Measurements from ENCODE around the gene TMEM145. TPM values are rescaled to one million over a fixed set of nuclear protein-coding genes. Genes with fewer than 3 reads are reported as not detected.

The TMEM145 gene
- total and polyA plus RNA-seq, 9 of the 15 experiments (the other 6 are each of a cell fraction or from before 2014, with no cell fraction given): 0.80 to 5.5 (median 1.9) TPM; not detected in 3

- H3K9ac ChIP-seq (ENCODE audit: insufficient read depth in 1 of 2, low read depth in 2 of 2, low read length in 2 of 2): peak overlapping the region in 1 of 2 experiments; percentile 72; a peak in 2 of 4 replicates
- H3K4me2 ChIP-seq (ENCODE audit: insufficient read depth, low read length): no peak overlapping the region
- H3K9me1 ChIP-seq (ENCODE audit: control insufficient read depth, insufficient read depth, low read length): peaks cover 3% of the 10 kb centered on the region
- no TSS peak for BruUV-seq (replicated peaks)
- no peaks in the 10 kb centered on the region for H4K20me1 ChIP-seq (replicated peaks; ENCODE audit: control insufficient read depth, insufficient read depth, low read length)
- intact Hi-C loops (cut with micrococcal nuclease): no loop called here
- H3K27me3 ChIP-seq (ENCODE audit: control insufficient read depth in 2 of 2, insufficient read depth in 2 of 2, low read length in 2 of 2): no peaks in the 10 kb centered on the region
- peaks cover 15% of the 10 kb centered on the region; the same call in 2 of the 3 replicates for H3K36me3 ChIP-seq (ENCODE audit: control insufficient read depth, insufficient read depth, low read length)
- no peaks in the 10 kb centered on the region for H3K79me2 ChIP-seq (ENCODE audit: control insufficient read depth, insufficient read depth, low read length)
- FAIRE-seq (no peak), DNase-seq (ENCODE audit: extremely low read depth in 1 of 4, low spot score in 3 of 4) (no peak), ATAC-seq (no peak)
- H3K27ac ChIP-seq (ENCODE audit: extremely low read depth, low read depth, low read length): no peak overlapping the region
- WGBS (ENCODE audit: insufficient coverage, low coverage, missing lambda C conversion rate): 45% methylated on average over 7 of the region's 13 CpGs
- H2AFZ ChIP-seq (ENCODE audit: low read depth, low read length): no peak overlapping the region
- peaks cover 0 to 17% of the 10 kb centered on the region in 2 experiments; a peak in 2 of 5 replicates for H3K4me1 ChIP-seq (replicated peaks in 1 of 2; ENCODE audit: control insufficient read depth in 2 of 2, insufficient read depth in 2 of 2, low read length in 2 of 2)
- in situ Hi-C loops (cut with MboI): no loop called here
- no peak overlapping the region for H3K4me3 ChIP-seq
- TF ChIP-seq FUS (optimal IDR thresholded peaks at IDR 0.05; ENCODE audit: low read depth, low read length) (no peak), ZFP30 (CRISPR knock-in tag; IDR thresholded peaks at IDR 0.05; ENCODE audit: borderline replicate concordance) (no peak), RERE (CRISPR knock-in tag; IDR thresholded peaks at IDR 0.05; ENCODE audit: borderline replicate concordance) (no peak), ATF6 (CRISPR knock-in tag; IDR thresholded peaks at IDR 0.05) (no peak), ZNF277 (CRISPR knock-in tag; IDR thresholded peaks at IDR 0.05; ENCODE audit: borderline replicate concordance) (no peak), SMAD4 (CRISPR knock-in tag; conservative IDR thresholded peaks at IDR 0.05) (no peak)
- H3K9me3 ChIP-seq (replicated peaks; ENCODE audit: control insufficient read depth, insufficient read depth, low read depth, low read length): no peaks in the 10 kb centered on the region
- ChIA-PET CTCF (ENCODE audit: low intra/inter-chr PET ratio) (no interaction called here), POLR2A (no interaction called here)
These were observed 21.7 kb downstream of the TMEM145 start for GRCh38 chr19:42334697-42335373.

All from K562 (cell line).